ENCODE results near the gene GDPD3. TPM values are rescaled to one million over a fixed set of nuclear protein-coding genes. Genes with fewer than 3 reads are reported as not detected.
A peak's percentile ranks its signal among the peaks of the same experiment; 100 is the strongest.

The GDPD3 gene
- total and polyA plus RNA-seq, 10 of the 15 experiments (the other 5 are each of a cell fraction or from before 2014, with no cell fraction given) = 0.29 to 3.3 (median 0.97) TPM

DNA sequence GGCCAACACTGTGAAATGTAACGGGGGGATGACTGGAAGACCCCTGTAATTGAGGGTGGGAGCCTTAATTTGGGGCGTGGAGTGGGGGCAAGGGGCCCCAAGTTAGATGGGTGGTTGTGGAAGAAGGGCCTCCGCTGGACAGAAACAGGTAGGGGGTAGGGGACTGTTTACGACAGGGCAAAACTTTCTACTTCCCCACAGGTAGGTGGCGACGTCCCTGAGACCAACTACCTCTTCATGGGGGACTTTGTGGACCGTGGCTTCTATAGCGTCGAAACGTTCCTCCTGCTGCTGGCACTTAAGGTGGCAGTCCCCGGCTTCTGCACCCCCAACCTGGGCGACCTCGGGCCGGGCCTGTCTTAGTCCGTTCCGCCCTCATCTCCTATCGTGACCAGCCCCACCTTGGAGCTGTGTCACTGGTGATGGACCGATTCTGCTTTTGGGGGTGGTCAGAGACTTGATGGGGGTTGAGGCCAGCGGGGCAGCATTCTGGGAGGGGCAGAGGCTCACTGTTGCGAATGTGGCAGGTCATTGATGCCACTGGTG lies 30.7 kb downstream of the GDPD3 start:
- H3K9ac ChIP-seq (ENCODE audit: control insufficient read depth, insufficient read depth, low read length) = no peak overlapping the region
- H3K27ac ChIP-seq (ENCODE audit: control insufficient read depth, insufficient read depth) = no peak overlapping the region
- no peaks in the 10 kb centered on the region for H3K9me3 ChIP-seq (replicated peaks; ENCODE audit: control insufficient read depth, insufficient read depth, low read length)
- no peaks in the 10 kb centered on the region for H4K20me1 ChIP-seq (ENCODE audit: control insufficient read depth, insufficient read depth)
- FAIRE-seq (no peak), ATAC-seq (no peak), DNase-seq (ENCODE audit: low read depth, low spot score) (no peak)
- intact Hi-C loops (cut with micrococcal nuclease; ENCODE audit: unreplicated experiment) (no loop called here), in situ Hi-C loops (cut with MboI) (loop anchor here (25.0 kb wide), 1 partner anchor 1805 kb away; no protein-coding TSS in a partner anchor)
- peaks cover 3% of the 10 kb centered on the region; the same call in 1 of the 2 replicates for H3K4me1 ChIP-seq (ENCODE audit: control insufficient read depth, insufficient read depth, low read length)
- H3K79me2 ChIP-seq (ENCODE audit: control insufficient read depth, insufficient read depth, low read length) = peaks cover 14% of the 10 kb centered on the region
- no peak overlapping the region for H2AFZ ChIP-seq (ENCODE audit: control insufficient read depth, low read depth, low read length)
- ChIA-PET CTCF (interaction anchor here (1.5 to 1.6 kb wide), 2 partner anchors 10 to 11 kb away, joined by 3 to 8 read pairs; partner anchors contain the start of gene TBX6), POLR2A (no interaction called here), RAD21 (ENCODE audit: unreplicated experiment) (no interaction called here), SMC1A (ENCODE audit: uncharacterized antibody, unreplicated experiment) (interaction anchor here (2.1 kb wide), 1 partner anchor 9 kb away, joined by 5 read pairs; the partner anchor contains the start of gene TBX6)
- peaks cover 31 to 39% of the 10 kb centered on the region in 2 experiments for H3K36me3 ChIP-seq (ENCODE audit: control insufficient read depth in 2 of 2, insufficient read depth in 2 of 2, low read length in 1 of 2)
- WGBS (ENCODE audit: insufficient coverage, insufficient replicate concordance, low lambda C conversion rate, missing lambda C conversion rate) = 87% methylated on average over 20 of the region's 20 CpGs
- no peaks in the 10 kb centered on the region for H3K27me3 ChIP-seq (replicated peaks in 1 of 2; ENCODE audit: control insufficient read depth in 2 of 2, insufficient read depth in 2 of 2, low read length in 1 of 2)
- TF ChIP-seq, protein P1, sequence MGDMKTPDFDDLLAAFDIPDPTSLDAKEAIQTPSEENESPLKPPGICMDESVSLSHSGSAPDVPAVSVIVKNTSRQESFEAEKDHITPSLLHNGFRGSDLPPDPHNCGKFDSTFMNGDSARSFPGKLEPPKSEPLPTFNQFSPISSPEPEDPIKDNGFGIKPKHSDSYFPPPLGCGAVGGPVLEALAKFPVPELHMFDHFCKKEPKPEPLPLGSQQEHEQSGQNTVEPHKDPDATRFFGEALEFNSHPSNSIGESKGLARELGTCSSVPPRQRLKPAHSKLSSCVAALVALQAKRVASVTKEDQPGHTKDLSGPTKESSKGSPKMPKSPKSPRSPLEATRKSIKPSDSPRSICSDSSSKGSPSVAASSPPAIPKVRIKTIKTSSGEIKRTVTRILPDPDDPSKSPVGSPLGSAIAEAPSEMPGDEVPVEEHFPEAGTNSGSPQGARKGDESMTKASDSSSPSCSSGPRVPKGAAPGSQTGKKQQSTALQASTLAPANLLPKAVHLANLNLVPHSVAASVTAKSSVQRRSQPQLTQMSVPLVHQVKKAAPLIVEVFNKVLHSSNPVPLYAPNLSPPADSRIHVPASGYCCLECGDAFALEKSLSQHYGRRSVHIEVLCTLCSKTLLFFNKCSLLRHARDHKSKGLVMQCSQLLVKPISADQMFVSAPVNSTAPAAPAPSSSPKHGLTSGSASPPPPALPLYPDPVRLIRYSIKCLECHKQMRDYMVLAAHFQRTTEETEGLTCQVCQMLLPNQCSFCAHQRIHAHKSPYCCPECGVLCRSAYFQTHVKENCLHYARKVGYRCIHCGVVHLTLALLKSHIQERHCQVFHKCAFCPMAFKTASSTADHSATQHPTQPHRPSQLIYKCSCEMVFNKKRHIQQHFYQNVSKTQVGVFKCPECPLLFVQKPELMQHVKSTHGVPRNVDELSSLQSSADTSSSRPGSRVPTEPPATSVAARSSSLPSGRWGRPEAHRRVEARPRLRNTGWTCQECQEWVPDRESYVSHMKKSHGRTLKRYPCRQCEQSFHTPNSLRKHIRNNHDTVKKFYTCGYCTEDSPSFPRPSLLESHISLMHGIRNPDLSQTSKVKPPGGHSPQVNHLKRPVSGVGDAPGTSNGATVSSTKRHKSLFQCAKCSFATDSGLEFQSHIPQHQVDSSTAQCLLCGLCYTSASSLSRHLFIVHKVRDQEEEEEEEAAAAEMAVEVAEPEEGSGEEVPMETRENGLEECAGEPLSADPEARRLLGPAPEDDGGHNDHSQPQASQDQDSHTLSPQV (IDR thresholded peaks at IDR 0.05) = no peak
- TF ChIP-seq SMAD1 (IDR thresholded peaks at IDR 0.05; ENCODE audit: low read depth, partially characterized antibody) = no peak
- TF ChIP-seq, protein P2, sequence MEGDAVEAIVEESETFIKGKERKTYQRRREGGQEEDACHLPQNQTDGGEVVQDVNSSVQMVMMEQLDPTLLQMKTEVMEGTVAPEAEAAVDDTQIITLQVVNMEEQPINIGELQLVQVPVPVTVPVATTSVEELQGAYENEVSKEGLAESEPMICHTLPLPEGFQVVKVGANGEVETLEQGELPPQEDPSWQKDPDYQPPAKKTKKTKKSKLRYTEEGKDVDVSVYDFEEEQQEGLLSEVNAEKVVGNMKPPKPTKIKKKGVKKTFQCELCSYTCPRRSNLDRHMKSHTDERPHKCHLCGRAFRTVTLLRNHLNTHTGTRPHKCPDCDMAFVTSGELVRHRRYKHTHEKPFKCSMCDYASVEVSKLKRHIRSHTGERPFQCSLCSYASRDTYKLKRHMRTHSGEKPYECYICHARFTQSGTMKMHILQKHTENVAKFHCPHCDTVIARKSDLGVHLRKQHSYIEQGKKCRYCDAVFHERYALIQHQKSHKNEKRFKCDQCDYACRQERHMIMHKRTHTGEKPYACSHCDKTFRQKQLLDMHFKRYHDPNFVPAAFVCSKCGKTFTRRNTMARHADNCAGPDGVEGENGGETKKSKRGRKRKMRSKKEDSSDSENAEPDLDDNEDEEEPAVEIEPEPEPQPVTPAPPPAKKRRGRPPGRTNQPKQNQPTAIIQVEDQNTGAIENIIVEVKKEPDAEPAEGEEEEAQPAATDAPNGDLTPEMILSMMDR (IDR thresholded peaks at IDR 0.05 in 2 of 3, conservative IDR thresholded peaks at IDR 0.05 in 1 of 3; ENCODE audit: control insufficient read depth in 2 of 3, extremely low read depth in 1 of 3, insufficient read depth in 1 of 3, low read depth in 3 of 3, low read length in 3 of 3) = 0 out of 6 replicates have a peak, but pooled peaks of 1 of the 3 experiments have one; percentile 17
- no peak overlapping the region for H3K4me2 ChIP-seq (ENCODE audit: control insufficient read depth, insufficient read depth)
- no TSS peak for BruUV-seq (replicated peaks)
- H3K4me3 ChIP-seq = no peak overlapping the region
